Stomach (tissue), 4 donors: ENCODE measurements around the gene NFKB2.

Experiments used
- CTCF ChIP-seq, 7 experiments: fragments of 450-650 bp in 4 of 7; fragments of 200-600 bp in 3 of 7; sonication (generic) in 3 of 7; IDR thresholded peaks; one replicate each; pipeline ENCODE4 v1.5.1; 2016 to 2019; ENCODE audit warnings: antibody characterized with exemption in 7 of 7, control low read depth in 2 of 7, mild to moderate bottlenecking in 1 of 7
- EP300 ChIP-seq: sonication (generic); formaldehyde crosslinking; IDR thresholded peaks from one replicate; pipeline ENCODE4 v1.6.1; 2017; ENCODE audit warnings: antibody characterized with exemption
- POLR2AphosphoS5 ChIP-seq, 3 donors: sonication (generic); formaldehyde crosslinking; IDR thresholded peaks; one replicate each; pipeline ENCODE4 v1.6.1; 2016; ENCODE audit warnings: antibody characterized with exemption in 3 of 3

GRCh38 chr10:102393411-102394078, 2.0 kb upstream of the NFKB2 start:
- TF ChIP-seq EP300 (no peak), POLR2AphosphoS5 (IDR thresholded peaks at IDR 0.05) (no peak), CTCF (IDR thresholded peaks at IDR 0.05) (peak in 3 of 7 experiments; percentile 93 to 97 (median 94))
